GM19438 (cell line): Measurements from ENCODE around the gene B3GNT9.
"Not testable (repeated sequence)": the region's sequence is repeated elsewhere in the genome, so short reads cannot be mapped to it uniquely, and the experiment has no call there.

Source experiments
- ATAC-seq: cut with Tn5 transposase; IDR thresholded peaks from one replicate; pipeline ENCODE4 v1.9.1; 2021; ENCODE audit warnings: low read depth; ENCODE audit not compliant: unreplicated experiment

Gene B3GNT9

DNA sequence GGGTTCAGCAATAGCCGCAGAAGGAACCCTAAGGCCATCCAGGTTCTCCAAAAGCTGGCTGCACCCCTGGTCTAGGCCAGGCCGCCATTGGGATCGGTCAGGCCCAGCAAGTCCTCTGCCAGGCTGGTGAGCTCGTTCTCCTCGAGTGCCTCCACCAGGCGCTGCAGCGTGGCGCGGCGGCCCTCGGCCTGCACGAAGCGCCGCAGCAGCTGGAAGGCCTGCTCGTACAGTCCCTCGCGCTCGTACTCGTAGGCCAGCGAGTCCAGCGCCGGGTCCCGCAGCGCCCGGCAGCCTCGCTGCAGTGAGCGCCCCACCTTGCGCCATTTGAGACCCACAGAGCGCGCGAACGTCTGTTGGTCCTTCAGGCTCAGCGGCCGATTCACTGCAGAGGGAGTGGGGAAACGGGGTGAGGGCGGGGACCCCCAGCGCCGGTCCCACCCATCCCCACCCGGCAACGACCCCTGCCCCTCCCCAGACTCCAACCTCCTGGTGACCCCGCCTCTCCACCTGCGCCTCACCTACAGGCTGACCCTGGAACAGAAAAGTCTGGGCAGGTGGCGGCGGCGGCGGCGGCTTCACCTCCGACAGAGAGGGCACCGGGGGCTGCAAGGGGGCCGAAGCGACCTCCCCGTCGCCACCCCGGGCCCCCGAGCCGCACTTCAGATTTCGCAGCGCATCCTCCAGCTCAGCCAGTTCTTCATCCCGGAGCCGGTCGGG lies 3.9 kb upstream of the B3GNT9 start:
- no peak for ATAC-seq

DNA sequence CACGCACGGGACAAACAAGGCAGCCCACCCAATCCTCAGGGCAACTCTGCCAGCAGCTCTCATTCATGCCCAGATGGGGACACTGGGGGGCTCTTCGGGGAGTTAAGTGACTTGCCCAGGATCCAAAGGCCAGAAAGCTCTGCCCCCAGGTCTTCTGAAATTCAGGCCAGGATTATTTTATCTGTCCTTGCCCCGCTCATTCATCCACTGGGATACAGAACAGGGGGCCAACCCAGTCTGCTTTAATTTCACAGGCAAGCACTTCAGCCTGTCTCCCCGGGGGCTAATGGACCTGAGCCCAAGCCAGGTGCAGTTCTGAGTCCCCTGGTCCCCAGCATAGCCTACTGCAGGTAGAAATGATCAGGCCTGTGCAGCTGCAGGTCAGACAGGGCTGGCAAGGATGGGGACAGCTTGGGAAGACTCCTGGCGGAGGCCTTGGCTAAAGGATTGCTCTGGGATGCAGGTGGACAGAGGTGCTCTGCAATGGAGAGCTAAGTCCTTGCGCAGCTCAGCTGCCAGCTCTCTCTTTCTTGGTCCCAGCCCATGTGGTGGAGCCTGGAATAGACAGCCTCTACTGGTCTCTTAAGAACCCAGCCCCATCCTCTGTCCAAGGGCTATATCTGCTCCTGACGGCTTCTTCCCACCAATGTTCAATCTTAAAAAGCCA lies 766 bp upstream of the B3GNT9 start:
- no peak for ATAC-seq

GRCh38 chr16:67150047-67150832 lies 558 bp downstream of the B3GNT9 start:
- peak; percentile 44 for ATAC-seq

GRCh38 chr16:67149276-67150046 lies 1.3 kb downstream of the B3GNT9 start:
- ATAC-seq, result no peak

- ATAC-seq, result no peak
These were observed 2.0 kb downstream of the B3GNT9 start for GRCh38 chr16:67148656-67149275.

- ATAC-seq, result no peak
These were observed 2.6 kb downstream of the B3GNT9 start for GRCh38 chr16:67148221-67148620.

DNA sequence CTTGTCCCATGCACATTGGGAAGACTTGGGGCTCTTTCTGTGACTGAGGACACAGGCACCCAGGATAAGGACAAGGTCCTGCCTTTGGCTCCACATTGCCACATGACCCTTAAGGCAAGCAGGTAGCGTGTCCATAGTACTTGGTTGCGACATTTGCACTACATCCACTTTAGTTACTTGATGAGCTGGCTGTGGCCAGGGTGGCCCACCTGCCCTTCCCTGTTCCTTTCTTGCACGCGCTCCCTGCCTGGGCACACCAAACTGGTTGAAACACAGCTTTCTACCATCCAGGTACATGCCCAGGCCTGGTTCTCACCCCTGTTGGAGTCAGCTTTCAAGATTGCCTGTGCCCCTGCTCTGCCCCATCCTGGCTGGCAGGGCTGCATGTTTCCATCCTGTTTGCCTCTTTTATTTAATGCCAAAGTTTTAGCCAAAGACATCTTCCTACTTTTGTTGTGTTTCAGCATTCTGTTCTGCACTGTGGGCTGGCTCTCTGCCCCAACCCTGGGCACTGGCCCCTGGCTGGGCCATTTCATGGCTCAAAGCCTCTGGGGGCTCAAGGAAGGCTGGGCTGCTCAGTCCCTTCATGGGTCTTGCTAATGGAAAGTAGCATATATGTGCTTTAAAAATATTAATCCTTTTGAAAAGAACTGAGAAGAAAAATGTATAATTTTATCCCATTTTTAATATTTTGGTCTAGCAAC lies 3.2 kb downstream of the B3GNT9 start:
- ATAC-seq, result no peak

- no peak for ATAC-seq
These were observed 4.1 kb downstream of the B3GNT9 start for GRCh38 chr16:67146523-67147357.

DNA sequence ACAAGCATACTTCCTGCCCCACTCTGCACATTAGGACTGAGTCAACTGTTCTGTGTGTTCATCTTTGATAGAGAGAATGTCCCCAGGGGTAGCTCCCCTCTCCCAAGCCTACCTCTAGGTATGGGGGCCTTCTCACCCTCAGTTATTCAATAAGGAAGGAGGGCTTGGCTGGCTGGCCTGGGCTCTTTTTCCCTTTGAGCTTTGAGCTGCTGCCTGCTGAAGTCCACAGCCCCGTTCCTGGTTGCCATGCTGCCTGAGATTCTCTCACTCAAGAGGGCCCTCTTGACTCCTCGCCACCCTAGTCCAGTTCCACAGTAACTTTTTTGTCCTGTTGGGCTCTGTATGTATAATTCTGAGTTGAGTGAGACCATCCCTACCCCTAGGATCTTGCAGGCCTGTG lies 5.1 kb downstream of the B3GNT9 start:
- ATAC-seq, result no peak

DNA sequence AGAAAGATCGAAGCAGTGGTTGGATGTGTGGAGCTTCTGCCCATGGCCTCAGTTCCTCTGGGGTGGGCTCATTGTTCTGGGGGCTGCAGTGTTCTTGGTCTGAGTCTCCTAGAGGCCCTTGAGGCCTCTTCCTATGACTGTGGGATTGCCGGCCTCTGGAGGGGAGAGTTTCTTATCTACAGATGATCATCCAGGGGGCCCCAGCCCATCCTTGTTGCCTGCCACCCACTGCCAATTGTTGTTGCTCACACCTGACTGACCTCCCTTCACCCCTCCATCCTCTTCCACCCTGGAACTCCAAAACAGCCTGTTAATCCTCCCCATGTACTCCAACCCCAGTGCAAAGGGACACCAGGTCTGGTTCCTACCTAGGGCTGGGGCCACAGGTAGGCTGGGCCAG lies 5.9 kb downstream of the B3GNT9 start:
- no peak for ATAC-seq

DNA sequence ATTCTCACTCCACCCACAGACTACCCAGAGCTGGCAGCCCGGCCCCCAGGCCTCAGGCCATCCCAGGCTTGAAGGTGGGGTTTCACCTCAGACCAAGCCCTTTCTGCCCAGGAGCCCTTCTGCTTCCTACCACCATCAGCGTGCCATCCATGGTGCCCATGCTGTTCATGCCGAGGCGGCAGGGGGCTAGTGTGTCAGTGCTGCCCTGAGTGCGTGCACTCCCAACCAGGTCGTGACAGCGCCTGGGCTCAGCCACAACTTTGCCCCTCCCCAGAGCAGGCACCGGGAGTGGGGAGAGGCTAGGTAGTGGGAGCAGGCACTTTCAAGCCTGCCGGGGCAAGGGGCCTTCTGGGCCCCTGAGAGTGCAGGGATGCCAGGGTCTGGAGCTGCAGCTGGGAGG lies 8.5 kb downstream of the B3GNT9 start:
- ATAC-seq, result no peak

- no peak for ATAC-seq
These were observed 9.4 kb downstream of the B3GNT9 start for GRCh38 chr16:67141391-67141790.

DNA sequence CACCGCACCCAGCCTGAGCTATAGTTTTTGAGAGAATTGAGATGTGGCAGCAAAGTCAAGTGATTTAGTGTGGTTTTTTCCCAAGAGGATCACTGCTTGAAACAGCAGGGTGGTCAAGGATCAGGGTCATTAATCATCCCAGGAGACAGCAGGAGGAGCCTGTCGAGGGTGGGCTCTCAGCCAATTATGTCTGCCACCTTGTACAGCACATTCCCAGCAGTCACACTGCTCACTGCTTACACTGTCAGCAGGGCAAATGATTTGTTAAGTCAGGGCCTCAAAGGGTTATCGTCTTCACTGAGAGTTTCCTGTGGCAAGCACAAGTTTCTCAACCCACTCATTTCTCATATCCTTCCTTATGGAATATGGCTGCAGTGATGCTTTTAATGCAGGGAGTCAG lies 13.2 kb downstream of the B3GNT9 start:
- ATAC-seq, result no peak

DNA sequence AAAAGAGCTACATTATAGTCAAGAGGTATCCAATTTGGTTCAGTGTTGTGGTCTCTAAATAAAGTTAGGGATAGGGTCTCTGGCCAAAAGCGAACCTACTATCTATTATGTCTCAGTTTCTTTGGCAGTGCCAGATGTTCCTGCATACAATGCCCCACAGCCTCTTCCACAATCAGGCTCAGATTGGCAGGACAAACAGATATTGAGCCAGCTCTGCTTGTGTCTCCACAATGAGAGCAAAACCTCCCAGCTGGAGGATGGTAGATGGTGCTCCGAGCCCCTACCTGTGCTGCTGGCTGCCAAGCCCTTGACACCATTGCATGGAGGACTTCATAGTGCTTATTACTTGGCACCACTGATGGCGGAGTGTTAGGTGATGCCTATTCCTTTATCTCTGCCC lies 21.4 kb downstream of the B3GNT9 start:
- no peak for ATAC-seq

- no peak for ATAC-seq
These were observed 21.9 kb downstream of the B3GNT9 start for GRCh38 chr16:67128887-67129286.

DNA sequence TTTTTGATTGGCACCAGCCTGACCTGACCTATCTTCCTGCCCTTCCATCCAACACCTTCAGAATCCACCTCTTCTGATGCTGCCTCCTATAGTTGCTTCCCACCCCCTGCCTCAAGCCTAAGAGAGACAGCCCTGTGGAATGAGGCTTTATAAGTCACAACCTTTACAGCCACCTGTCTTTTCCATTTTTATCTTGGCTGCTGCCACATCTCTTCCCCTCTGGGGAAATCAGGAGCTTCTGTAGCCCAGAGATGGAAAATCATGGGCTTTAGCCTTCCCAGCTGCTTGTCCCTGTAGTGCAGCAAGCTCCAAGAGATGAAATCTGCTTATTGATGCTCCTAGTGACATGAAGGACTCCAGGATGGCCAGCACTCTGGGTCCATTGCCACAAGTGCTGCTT lies 22.4 kb downstream of the B3GNT9 start:
- no peak for ATAC-seq

- not testable (repeated sequence) for ATAC-seq
These were observed 28.0 kb downstream of the B3GNT9 start for GRCh38 chr16:67122799-67123198.

- ATAC-seq, result no peak
These were observed 30.8 kb downstream of the B3GNT9 start for GRCh38 chr16:67120025-67120424.

DNA sequence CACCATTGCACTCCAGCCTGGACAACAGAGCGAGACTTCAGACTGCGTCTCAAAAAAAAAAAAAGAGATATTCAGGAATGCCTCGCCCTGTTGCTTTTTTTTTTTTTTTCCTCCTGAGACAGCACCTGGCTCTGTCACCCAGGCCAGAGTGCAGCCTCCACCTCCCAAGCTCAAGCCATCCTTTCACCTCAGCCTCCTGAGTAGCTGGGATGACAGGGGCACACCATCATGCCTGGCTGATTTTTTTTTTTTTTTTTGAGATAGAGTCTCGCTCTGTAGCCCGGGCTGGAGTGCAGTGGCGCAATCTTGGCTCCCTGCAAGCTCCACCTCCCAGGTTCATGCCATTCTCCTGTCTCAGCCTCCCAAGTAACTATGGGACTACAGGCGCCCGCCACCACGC lies 33.1 kb downstream of the B3GNT9 start:
- ATAC-seq, result no peak
